ENCODE measurements around the gene STAP1.

DNA sequence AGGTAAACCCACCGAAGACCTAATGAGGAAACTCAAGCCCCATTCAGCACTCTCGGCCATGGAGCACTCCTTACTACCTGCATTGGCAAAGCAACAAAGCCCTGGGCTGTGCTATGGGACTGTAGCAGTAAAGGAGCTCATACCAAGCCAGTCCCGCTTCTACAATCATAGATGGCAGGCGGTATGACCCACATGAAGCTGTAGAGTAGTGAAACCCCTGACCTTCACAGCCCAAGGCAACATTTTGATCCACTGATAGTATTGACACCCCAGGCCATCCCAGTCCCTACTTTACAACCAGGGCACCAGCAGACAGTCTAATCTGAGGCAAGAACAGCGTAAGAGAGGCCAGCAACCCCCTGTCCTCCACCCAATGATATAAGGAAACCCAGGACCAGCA lies 38.4 kb upstream of the STAP1 start:
- TF ChIP-seq, protein P1, sequence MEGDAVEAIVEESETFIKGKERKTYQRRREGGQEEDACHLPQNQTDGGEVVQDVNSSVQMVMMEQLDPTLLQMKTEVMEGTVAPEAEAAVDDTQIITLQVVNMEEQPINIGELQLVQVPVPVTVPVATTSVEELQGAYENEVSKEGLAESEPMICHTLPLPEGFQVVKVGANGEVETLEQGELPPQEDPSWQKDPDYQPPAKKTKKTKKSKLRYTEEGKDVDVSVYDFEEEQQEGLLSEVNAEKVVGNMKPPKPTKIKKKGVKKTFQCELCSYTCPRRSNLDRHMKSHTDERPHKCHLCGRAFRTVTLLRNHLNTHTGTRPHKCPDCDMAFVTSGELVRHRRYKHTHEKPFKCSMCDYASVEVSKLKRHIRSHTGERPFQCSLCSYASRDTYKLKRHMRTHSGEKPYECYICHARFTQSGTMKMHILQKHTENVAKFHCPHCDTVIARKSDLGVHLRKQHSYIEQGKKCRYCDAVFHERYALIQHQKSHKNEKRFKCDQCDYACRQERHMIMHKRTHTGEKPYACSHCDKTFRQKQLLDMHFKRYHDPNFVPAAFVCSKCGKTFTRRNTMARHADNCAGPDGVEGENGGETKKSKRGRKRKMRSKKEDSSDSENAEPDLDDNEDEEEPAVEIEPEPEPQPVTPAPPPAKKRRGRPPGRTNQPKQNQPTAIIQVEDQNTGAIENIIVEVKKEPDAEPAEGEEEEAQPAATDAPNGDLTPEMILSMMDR (IDR thresholded peaks at IDR 0.05): no peak
- TF ChIP-seq POLR2A (IDR thresholded peaks at IDR 0.05) (no peak), POLR2AphosphoS5 (IDR thresholded peaks at IDR 0.05) (no peak)

All from stomach (tissue), 4 donors.